ENCODE measurements around the gene ELL2. TPM values are rescaled to one million over a fixed set of nuclear protein-coding genes. Genes with fewer than 3 reads are reported as not detected.
A peak's percentile ranks its signal among the peaks of the same experiment; 100 is the strongest.

Gene ELL2
- total and polyA plus RNA-seq, 8 donors: 15.3 to 62.7 (median 24.3) TPM

- Histone ChIP-seq H3K9me3 (no peaks in the 10 kb centered on the region), H3K4me1 (no peaks in the 10 kb centered on the region), H3K36me3 (peaks cover 3 to 53% of the 10 kb centered on the region in 2 donors), H3K4me3 (no peak overlapping the region), H3K27me3 (no peaks in the 10 kb centered on the region), H3K27ac (no peak overlapping the region)
- TF ChIP-seq CTCF (IDR thresholded peaks at IDR 0.05): no peak
- DNase-seq (peak in 1 of 4 donors; percentile 36), ATAC-seq (peak; percentile 80)
- intact Hi-C loops (cut with DNase I): no loop called here
Measured at GRCh38 chr5:95900383-95900958, 61.2 kb downstream of the ELL2 start.

- TF ChIP-seq CTCF (IDR thresholded peaks at IDR 0.05): no peak
- Histone ChIP-seq H3K27me3 (no peaks in the 10 kb centered on the region), H3K36me3 (peaks cover 3 to 59% of the 10 kb centered on the region in 2 donors), H3K4me3 (no peak overlapping the region), H3K9me3 (no peaks in the 10 kb centered on the region), H3K27ac (no peak overlapping the region), H3K4me1 (no peaks in the 10 kb centered on the region)
- intact Hi-C loops (cut with DNase I): no loop called here
- ATAC-seq (no peak), DNase-seq (no peak)
Measured at GRCh38 chr5:95899829-95900228, 61.8 kb downstream of the ELL2 start.

DNA sequence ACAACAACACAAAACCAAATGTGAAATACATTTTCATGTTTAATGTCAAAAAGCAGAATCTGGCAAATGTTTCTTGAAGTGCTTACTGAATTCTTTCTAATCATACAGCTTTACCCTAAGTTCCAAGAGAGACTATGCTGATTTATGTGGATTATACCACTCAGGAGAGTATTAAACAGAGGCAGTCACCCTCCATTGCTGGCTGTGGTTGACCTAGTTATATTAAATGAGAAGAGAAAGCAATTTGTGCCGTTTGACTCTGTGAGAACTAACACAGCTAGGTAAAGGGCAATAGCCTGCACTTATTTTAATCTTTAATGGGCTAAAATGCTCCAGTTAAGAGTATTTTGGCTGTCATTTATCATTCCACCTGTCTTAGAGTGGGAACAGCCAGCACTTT lies 62.6 kb downstream of the ELL2 start:
- ATAC-seq (no peak), DNase-seq (no peak)
- Histone ChIP-seq H3K9me3 (no peaks in the 10 kb centered on the region), H3K27me3 (no peaks in the 10 kb centered on the region), H3K36me3 (peaks cover 3 to 68% of the 10 kb centered on the region in 2 donors), H3K27ac (no peak overlapping the region), H3K4me1 (no peaks in the 10 kb centered on the region), H3K4me3 (no peak overlapping the region)
- intact Hi-C loops (cut with DNase I): no loop called here
- no peak for TF ChIP-seq CTCF (IDR thresholded peaks at IDR 0.05)

DNA sequence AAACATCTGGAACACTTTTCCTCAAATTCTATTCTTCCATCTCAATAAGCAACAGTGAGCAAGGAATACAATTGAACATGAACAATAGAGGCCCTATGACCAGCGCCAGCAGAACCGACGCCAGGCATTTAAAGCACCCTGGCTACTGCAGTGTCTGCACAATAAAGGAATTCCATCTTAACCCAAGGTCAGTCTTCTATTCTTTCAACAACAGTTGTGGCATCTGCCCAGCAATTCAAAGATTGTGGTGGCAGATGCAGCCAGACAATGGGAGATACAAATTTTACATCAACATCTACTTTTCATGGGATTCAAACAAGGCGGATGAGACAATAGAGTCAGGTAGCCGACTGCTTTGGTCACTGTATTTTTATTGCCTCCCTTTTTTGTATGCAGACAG lies 65.9 kb downstream of the ELL2 start:
- DNase-seq (no peak), ATAC-seq (no peak)
- intact Hi-C loops (cut with DNase I): no loop called here
- Histone ChIP-seq H3K9me3 (no peaks in the 10 kb centered on the region), H3K27ac (no peak overlapping the region), H3K36me3 (peaks cover 6 to 93% of the 10 kb centered on the region in 2 donors), H3K4me1 (no peaks in the 10 kb centered on the region), H3K27me3 (no peaks in the 10 kb centered on the region), H3K4me3 (no peak overlapping the region)
- no peak for TF ChIP-seq CTCF (IDR thresholded peaks at IDR 0.05)

DNA sequence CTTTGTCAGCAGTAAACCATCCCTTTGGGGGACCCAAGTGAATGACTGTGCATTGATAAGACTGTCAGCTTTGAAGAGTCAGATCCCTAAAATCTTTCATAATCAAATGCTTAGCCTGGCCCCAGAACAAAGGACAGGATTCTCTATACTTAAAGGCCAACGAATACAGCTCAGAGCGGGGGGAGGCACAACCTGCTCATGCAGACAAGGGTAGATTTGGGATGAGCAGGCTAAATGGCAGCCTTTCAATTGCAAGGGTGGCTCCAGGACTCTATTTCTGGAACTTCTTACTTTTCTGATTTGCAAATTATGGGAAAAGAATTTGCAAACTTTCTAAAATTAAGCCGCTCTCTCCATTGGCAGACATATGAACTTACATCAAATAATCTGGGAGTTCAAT lies 66.4 kb downstream of the ELL2 start:
- peaks cover 8 to 94% of the 10 kb centered on the region in 2 donors for H3K36me3 ChIP-seq
- ATAC-seq (no peak), DNase-seq (no peak)
- H3K4me1 ChIP-seq: no peaks in the 10 kb centered on the region
- H3K9me3 ChIP-seq: no peaks in the 10 kb centered on the region
- H3K4me3 ChIP-seq: no peak overlapping the region
- H3K27ac ChIP-seq: no peak overlapping the region
- intact Hi-C loops (cut with DNase I): no loop called here
- H3K27me3 ChIP-seq: no peaks in the 10 kb centered on the region
- TF ChIP-seq CTCF (IDR thresholded peaks at IDR 0.05): no peak
